Spinal cord (tissue), 10 donors: Measurements from ENCODE around the gene KRTAP3-2. TPM values are rescaled to one million over a fixed set of nuclear protein-coding genes. Genes with fewer than 3 reads are reported as not detected.
A peak's percentile ranks its signal among the peaks of the same experiment; 100 is the strongest.
"Not testable (repeated sequence)": the region's sequence is repeated elsewhere in the genome, so short reads cannot be mapped to it uniquely, and the experiment has no call there.

Experiments
- DNase-seq, 6 donors: peaks; one replicate each; pipeline versions ENCODE4 v3.0.0 to v3.0.0-alpha.2; 2013 to 2015; ENCODE audit warnings: low spot score in 6 of 6, low read depth in 4 of 6
- H3K27ac ChIP-seq: one replicate; pipeline ENCODE4 v1.5.1; 2013; ENCODE audit warnings: low read depth, low read length, control low read depth
- H3K27me3 ChIP-seq: one replicate; pipeline ENCODE4 v1.6.1; 2013; ENCODE audit warnings: low read length; ENCODE audit not compliant: control insufficient read depth, insufficient read depth
- H3K36me3 ChIP-seq: one replicate; pipeline ENCODE4 v1.6.1; 2013; ENCODE audit warnings: low read length; ENCODE audit not compliant: control insufficient read depth, insufficient read depth
- H3K4me1 ChIP-seq: one replicate; pipeline ENCODE4 v1.6.1; 2013; ENCODE audit warnings: low read length; ENCODE audit not compliant: control insufficient read depth, insufficient read depth
- H3K4me3 ChIP-seq: one replicate; pipeline ENCODE4 v1.5.1; 2013; ENCODE audit warnings: low read depth, low read length, control low read depth
- H3K9me3 ChIP-seq: one replicate; pipeline ENCODE4 v1.6.1; 2013; ENCODE audit warnings: low read length; ENCODE audit not compliant: control insufficient read depth, insufficient read depth
- WGBS: methylation state at CpG from one replicate; pipeline ENCODE4 v1.1.5; 2013; ENCODE audit warnings: missing lambda C conversion rate; ENCODE audit not compliant: insufficient coverage; 5-methylcytosine and 5-hydroxymethylcytosine counted together
- long read RNA-seq, 4 donors: transcript quantifications; one replicate each; lab custom pipeline, GENCODE V29; 2026
- polyA plus RNA-seq, 2 donors: library from polyadenylated mRNA; unstranded; fragments of 120-200 nt; gene quantifications; one replicate each; pipeline ENCODE4 v1.2.1, GENCODE V29; 2013; ENCODE audit not compliant: insufficient read length in 2 of 2
- total RNA-seq, 2 donors: library from RNA; depleted of rRNA in 1 of 2; stranded (reverse); fragments of 120-200 nt in 1 of 2; fragments of >200 nt in 1 of 2; gene quantifications; one replicate each; pipeline versions ENCODE4 v1.2.3 to v1.2.4, GENCODE V29; 2013 to 2014
- donor health status: healthy.

KRTAP3-2 gene
- total RNA-seq: not detected
- polyA plus RNA-seq: not detected
- long read RNA-seq, donor 1: 0 reads
- long read RNA-seq, donor 2, partial matches to known transcripts: 0 of 1 reads
- long read RNA-seq, donor 2, other reads (novel, unspliced or antisense): 0 of 1 reads
- long read RNA-seq, donor 3: 0 reads
- long read RNA-seq, donor 4: 0 reads

- not testable (repeated sequence) for H3K27me3 ChIP-seq, H3K27ac ChIP-seq, H3K9me3 ChIP-seq, H3K4me3 ChIP-seq, H3K4me1 ChIP-seq, H3K36me3 ChIP-seq, DNase-seq
- WGBS: 63% methylated on average over 5 of the region's 6 CpGs
Measured at GRCh38 chr17:40999563-40999962, at the start of gene KRTAP3-2. TSS of gene KRTAP3-2 (minus strand) at chr17:40999906. CDS start at chr17:40999853, 53 bp downstream.

GRCh38 chr17:41049110-41049509 lies 49.4 kb upstream of the KRTAP3-2 start:
- H3K9me3 ChIP-seq: no peaks in the 10 kb centered on the region
- no peaks in the 10 kb centered on the region for H3K36me3 ChIP-seq
- H3K4me3 ChIP-seq: no peak overlapping the region
- 56% methylated on average over 2 of the region's 2 CpGs for WGBS
- no peak overlapping the region for H3K27ac ChIP-seq
- no peaks in the 10 kb centered on the region for H3K4me1 ChIP-seq
- no peaks in the 10 kb centered on the region for H3K27me3 ChIP-seq
- DNase-seq: no peak

- WGBS: 73% methylated on average over 3 of the region's 7 CpGs
- Histone ChIP-seq H3K4me3 (no peak overlapping the region), H3K36me3 (no peaks in the 10 kb centered on the region), H3K27ac (no peak overlapping the region), H3K9me3 (no peaks in the 10 kb centered on the region), H3K27me3 (no peaks in the 10 kb centered on the region), H3K4me1 (no peaks in the 10 kb centered on the region)
- peak in 1 of 6 donors; percentile 4 for DNase-seq
Measured at GRCh38 chr17:41048441-41048840, 48.7 kb upstream of the KRTAP3-2 start.

GRCh38 chr17:41046735-41047465 lies 47.2 kb upstream of the KRTAP3-2 start, which contains the start of gene KRTAP2-1:
TSS of gene KRTAP2-1 (minus strand) at chr17:41047316. CDS start at chr17:41047267, 49 bp downstream.
- H3K4me1 ChIP-seq, H3K27ac ChIP-seq, H3K9me3 ChIP-seq, DNase-seq, H3K36me3 ChIP-seq, H3K4me3 ChIP-seq, H3K27me3 ChIP-seq: not testable (repeated sequence)
- 44% methylated on average over 5 of the region's 33 CpGs for WGBS

GRCh38 chr17:41042953-41043352 lies 43.2 kb upstream of the KRTAP3-2 start:
- H3K4me1 ChIP-seq: no peaks in the 10 kb centered on the region
- no peaks in the 10 kb centered on the region for H3K27me3 ChIP-seq
- no peak for DNase-seq
- H3K9me3 ChIP-seq: no peaks in the 10 kb centered on the region
- H3K36me3 ChIP-seq: no peaks in the 10 kb centered on the region
- WGBS: no CpG with 5 or more reads among the region's 1 CpG
- H3K27ac ChIP-seq: no peak overlapping the region
- H3K4me3 ChIP-seq: no peak overlapping the region

- not testable (repeated sequence) for H3K4me3 ChIP-seq, H3K27me3 ChIP-seq, H3K27ac ChIP-seq, H3K9me3 ChIP-seq, H3K36me3 ChIP-seq, H3K4me1 ChIP-seq
- 74% methylated on average over 11 of the region's 14 CpGs for WGBS
- peak in 3 of 6 donors; percentile 5 to 55 (median 6) for DNase-seq
Measured at GRCh38 chr17:41040783-41041571, 41.3 kb upstream of the KRTAP3-2 start, which contains the start of gene KRTAP1-1. TSS of gene KRTAP1-1 (minus strand) at chr17:41041450. CDS start at chr17:41041397, 53 bp downstream.

- Histone ChIP-seq H3K4me1 (no peaks in the 10 kb centered on the region), H3K9me3 (no peaks in the 10 kb centered on the region), H3K4me3 (no peak overlapping the region), H3K36me3 (no peaks in the 10 kb centered on the region), H3K27me3 (no peaks in the 10 kb centered on the region), H3K27ac (no peak overlapping the region)
- WGBS: 63% methylated on average over 1 of the region's 2 CpGs
- DNase-seq: no peak
Measured at GRCh38 chr17:41037853-41038350, 38.2 kb upstream of the KRTAP3-2 start.

GRCh38 chr17:41034346-41034935 lies 34.7 kb upstream of the KRTAP3-2 start, which contains the start of gene KRTAP1-3:
TSS of gene KRTAP1-3 (minus strand) at chr17:41034874. CDS start at chr17:41034821, 53 bp downstream.
- not testable (repeated sequence) for H3K36me3 ChIP-seq, H3K4me1 ChIP-seq, H3K27me3 ChIP-seq, H3K27ac ChIP-seq, H3K4me3 ChIP-seq, H3K9me3 ChIP-seq
- peak in 1 of 6 donors; percentile 41 for DNase-seq
- WGBS: 88% methylated on average over 7 of the region's 10 CpGs

- H3K4me3 ChIP-seq: no peak within 1 kb of the TSS
- H3K27ac ChIP-seq: no peak within 1 kb of the TSS
- DNase-seq: no peak
- H3K4me1 ChIP-seq: no peaks in the 10 kb centered on the region
- no peaks in the 10 kb centered on the region for H3K27me3 ChIP-seq
- no peaks in the 10 kb centered on the region for H3K9me3 ChIP-seq
- WGBS: 78% methylated on average over 10 of the region's 12 CpGs
- no peaks in the 10 kb centered on the region for H3K36me3 ChIP-seq
Measured at GRCh38 chr17:41029633-41030245, 30.0 kb upstream of the KRTAP3-2 start, which contains the start of gene KRTAP1-4. TSS of gene KRTAP1-4 (minus strand) at chr17:41030195. CDS start at chr17:41030078, 117 bp downstream.
